HG02852 (cell line): ENCODE results near the gene BCL2L14.
"Not testable (repeated sequence)": the region's sequence is repeated elsewhere in the genome, so short reads cannot be mapped to it uniquely, and the experiment has no call there.

Experiments used
- ATAC-seq: cut with Tn5 transposase; IDR thresholded peaks from one replicate; pipeline ENCODE4 v1.9.1; 2021; ENCODE audit warnings: mild to moderate bottlenecking, moderate library complexity; ENCODE audit not compliant: unreplicated experiment

Gene BCL2L14

GRCh38 chr12:12107678-12108077 is 36.9 kb downstream of the BCL2L14 start:
- no peak for ATAC-seq

- no peak for ATAC-seq
These were observed 37.8 kb downstream of the BCL2L14 start for GRCh38 chr12:12108441-12109058.

GRCh38 chr12:12110923-12111555 is 40.3 kb downstream of the BCL2L14 start:
- ATAC-seq, result not testable (repeated sequence)

GRCh38 chr12:12115514-12115913 is 44.8 kb downstream of the BCL2L14 start:
- no peak for ATAC-seq

- ATAC-seq, result no peak
These were observed 45.9 kb downstream of the BCL2L14 start for GRCh38 chr12:12116677-12117076.

DNA sequence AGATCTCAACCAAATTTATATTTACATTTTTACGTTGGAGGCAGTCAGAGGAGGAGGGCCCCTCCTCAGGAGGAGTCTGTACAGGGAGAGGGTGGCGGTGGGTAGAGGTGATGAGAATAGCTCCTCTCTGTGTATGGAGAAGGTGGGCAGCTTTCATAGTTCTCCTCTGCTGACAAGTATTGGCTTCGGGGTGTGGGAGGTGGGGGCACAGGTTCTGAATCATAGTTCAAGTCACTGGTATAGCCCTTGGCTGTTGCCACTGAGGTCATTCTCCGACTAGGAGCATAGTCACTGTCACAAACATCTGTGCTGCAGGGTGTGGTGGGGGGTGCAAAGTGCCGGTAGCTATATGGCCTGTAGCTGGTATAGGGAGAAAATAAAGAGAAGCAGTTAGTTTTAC is 50.3 kb downstream of the BCL2L14 start:
- no peak for ATAC-seq

GRCh38 chr12:12123036-12123604 is 52.4 kb downstream of the BCL2L14 start:
- ATAC-seq, result no peak

GRCh38 chr12:12126551-12126950 is 55.8 kb downstream of the BCL2L14 start:
- no peak for ATAC-seq

DNA sequence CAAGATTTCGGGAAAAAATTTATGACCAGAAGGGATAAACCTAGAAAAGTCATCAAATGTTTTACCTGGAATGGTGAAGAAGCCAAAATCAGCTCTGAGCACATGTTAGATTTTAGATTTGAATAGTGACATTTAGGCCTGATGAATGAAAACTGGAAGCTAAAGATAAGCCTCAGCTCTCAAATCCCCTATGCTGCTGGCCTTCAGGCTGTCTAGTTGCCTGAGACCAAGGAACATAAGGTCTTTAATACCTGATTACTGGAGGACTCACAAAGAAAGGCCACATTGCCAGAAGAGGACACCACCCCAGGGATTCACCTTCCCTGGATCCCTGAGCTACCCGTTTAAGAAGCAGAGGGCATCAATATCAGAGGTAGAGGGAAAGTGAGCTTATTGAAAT is 56.6 kb downstream of the BCL2L14 start:
- ATAC-seq, result no peak

DNA sequence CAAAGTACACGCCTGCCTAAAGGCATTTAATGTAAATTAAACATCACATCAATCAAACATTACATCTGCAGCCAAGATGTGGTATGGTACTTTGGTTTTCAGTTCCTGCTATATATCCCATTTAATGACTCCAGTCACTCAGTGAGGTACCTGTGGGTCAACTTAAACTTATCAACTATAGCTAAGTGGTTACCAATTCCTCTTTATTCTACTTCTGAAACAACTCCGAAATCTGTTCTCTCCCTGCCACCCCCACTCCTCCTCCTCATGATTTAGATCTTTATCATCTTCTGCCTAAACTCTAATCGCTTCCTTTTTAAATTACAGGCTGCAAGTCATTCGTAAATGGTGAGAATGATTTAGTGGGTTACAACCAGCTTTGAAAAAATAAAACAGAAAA is 57.9 kb downstream of the BCL2L14 start:
- ATAC-seq, result no peak

DNA sequence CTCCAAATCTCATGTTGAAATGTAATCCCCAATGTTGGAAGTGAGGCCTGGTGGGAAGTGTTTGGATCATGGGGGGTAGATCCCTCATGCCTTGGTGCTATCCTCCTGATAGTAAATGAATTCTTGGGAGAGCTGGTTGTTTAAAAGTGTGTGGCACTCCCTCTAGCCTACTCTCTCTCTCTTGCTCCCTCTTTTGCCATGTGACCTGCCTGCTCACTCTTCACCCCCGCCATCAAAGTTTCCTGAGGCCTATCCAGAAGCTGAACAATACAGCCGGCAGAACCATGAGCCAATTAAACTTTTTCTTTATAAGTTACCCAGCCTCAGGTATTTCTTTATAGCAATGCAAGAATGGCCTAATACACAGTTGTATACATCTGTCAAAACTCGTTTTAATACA is 62.5 kb downstream of the BCL2L14 start:
- ATAC-seq, result no peak

- ATAC-seq, result no peak
These were observed 63.0 kb downstream of the BCL2L14 start for GRCh38 chr12:12133785-12134184.

GRCh38 chr12:12138203-12139154 is 67.7 kb downstream of the BCL2L14 start:
- no peak for ATAC-seq

DNA sequence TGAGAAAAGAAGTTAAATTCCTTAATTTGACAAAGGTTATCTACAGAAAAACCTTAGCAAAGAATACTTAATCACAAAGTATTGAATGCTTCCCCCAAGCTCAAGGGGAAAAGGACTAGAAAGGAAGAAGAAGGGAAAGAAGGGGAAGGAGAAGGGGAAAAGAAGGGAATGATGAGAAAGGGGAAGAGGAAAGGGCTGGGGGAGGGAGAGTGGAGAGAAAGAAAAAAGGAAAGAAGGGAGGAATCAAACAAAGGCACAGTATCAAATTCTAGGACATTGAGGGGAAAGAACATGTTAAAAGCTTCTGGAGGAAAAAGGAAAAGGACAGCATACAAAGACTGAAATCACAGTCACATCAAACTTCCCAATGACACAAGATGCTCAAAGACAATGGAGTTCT is 70.3 kb downstream of the BCL2L14 start:
- ATAC-seq, result no peak

DNA sequence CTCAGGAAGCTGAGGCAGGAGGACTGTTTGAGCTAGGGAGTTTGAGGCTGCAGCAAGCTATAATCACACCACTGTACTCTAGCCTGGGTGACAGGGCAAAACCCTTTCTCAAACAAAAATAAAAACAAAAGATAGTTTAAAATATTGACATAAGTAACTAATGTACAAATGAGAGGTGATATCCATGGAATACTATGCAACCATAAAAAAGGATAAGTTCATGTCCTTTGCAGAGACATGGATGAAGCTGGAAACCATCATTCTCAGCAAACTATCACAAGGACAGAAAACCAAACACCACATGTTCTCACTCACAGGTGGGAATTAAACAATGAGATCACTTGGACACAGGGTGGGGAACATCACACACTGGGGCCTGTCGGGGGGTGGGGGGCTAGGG is 73.8 kb downstream of the BCL2L14 start:
- ATAC-seq, result not testable (repeated sequence)

GRCh38 chr12:12147111-12147510 is 76.4 kb downstream of the BCL2L14 start:
- no peak for ATAC-seq
